ENCODE data around the gene RNFT1. TPM values are rescaled to one million over a fixed set of nuclear protein-coding genes. Genes with fewer than 3 reads are reported as not detected.

RNFT1 gene
- total RNA-seq, 2 donors from 2014 or later: 16.8 to 24.7 TPM

GRCh38 chr17:59916446-59916845, 48.1 kb downstream of the RNFT1 start:
- H3K27me3 ChIP-seq (replicated peaks; ENCODE audit: insufficient read depth): no peaks in the 10 kb centered on the region
- H3K4me3 ChIP-seq: no peak overlapping the region
- no peak for TF ChIP-seq CTCF (IDR thresholded peaks at IDR 0.05)
- TF ChIP-seq POLR2A (IDR thresholded peaks at IDR 0.05): no peak
- no peak for TF ChIP-seq POLR2AphosphoS5 (IDR thresholded peaks at IDR 0.05)
- intact Hi-C loops (cut with DNase I): no loop called here
- H3K9me3 ChIP-seq: no peaks in the 10 kb centered on the region
- no peaks in the 10 kb centered on the region for H3K4me1 ChIP-seq (replicated peaks)
- no peak overlapping the region for H3K27ac ChIP-seq
- no peak for DNase-seq (ENCODE audit: low spot score)
- peaks cover 0 to 4% of the 10 kb centered on the region in 2 donors for H3K36me3 ChIP-seq

- Histone ChIP-seq H3K27me3 (replicated peaks; ENCODE audit: insufficient read depth) (no peaks in the 10 kb centered on the region), H3K36me3 (peaks cover 0 to 4% of the 10 kb centered on the region in 2 donors), H3K9me3 (no peaks in the 10 kb centered on the region), H3K27ac (no peak overlapping the region), H3K4me3 (no peak overlapping the region), H3K4me1 (replicated peaks) (no peaks in the 10 kb centered on the region)
- intact Hi-C loops (cut with DNase I): no loop called here
- WGBS: 65% methylated on average over 1 of the region's 1 CpG
- no peak for DNase-seq (ENCODE audit: low spot score)
- TF ChIP-seq CTCF (IDR thresholded peaks at IDR 0.05) (peak; percentile 15 to 78 (median 70)), POLR2AphosphoS5 (IDR thresholded peaks at IDR 0.05) (no peak)
These were observed 50.2 kb downstream of the RNFT1 start for GRCh38 chr17:59914274-59914854.

- 87% methylated on average over 3 of the region's 3 CpGs for WGBS
- intact Hi-C loops (cut with DNase I): no loop called here
- DNase-seq (ENCODE audit: low spot score): no peak
- H3K4me1 ChIP-seq (replicated peaks): no peaks in the 10 kb centered on the region
- H3K9me3 ChIP-seq: no peaks in the 10 kb centered on the region
- TF ChIP-seq POLR2A (IDR thresholded peaks at IDR 0.05) (no peak), CTCF (IDR thresholded peaks at IDR 0.05) (no peak), POLR2AphosphoS5 (IDR thresholded peaks at IDR 0.05) (no peak)
- no peaks in the 10 kb centered on the region for H3K36me3 ChIP-seq
- no peak overlapping the region for H3K4me3 ChIP-seq
- H3K27ac ChIP-seq: no peak overlapping the region
- no peaks in the 10 kb centered on the region for H3K27me3 ChIP-seq (replicated peaks; ENCODE audit: insufficient read depth)
These were observed 57.1 kb downstream of the RNFT1 start for GRCh38 chr17:59907467-59907866.

GRCh38 chr17:59903455-59903854, 61.1 kb downstream of the RNFT1 start:
- no peaks in the 10 kb centered on the region for H3K27me3 ChIP-seq (replicated peaks; ENCODE audit: insufficient read depth)
- H3K27ac ChIP-seq: no peak overlapping the region
- intact Hi-C loops (cut with DNase I): no loop called here
- 83% methylated on average over 2 of the region's 2 CpGs for WGBS
- no peaks in the 10 kb centered on the region for H3K4me1 ChIP-seq (replicated peaks)
- no peak for DNase-seq (ENCODE audit: low spot score)
- H3K36me3 ChIP-seq: no peaks in the 10 kb centered on the region
- TF ChIP-seq POLR2AphosphoS5 (IDR thresholded peaks at IDR 0.05): no peak
- TF ChIP-seq POLR2A (IDR thresholded peaks at IDR 0.05): no peak
- no peak for TF ChIP-seq CTCF (IDR thresholded peaks at IDR 0.05)
- no peaks in the 10 kb centered on the region for H3K9me3 ChIP-seq
- no peak overlapping the region for H3K4me3 ChIP-seq

Small RNAs within 50 kb of the gene (small RNA-seq; reads per million reads assigned to genes)
- 0 reads per million in 2 donors for gene RPS29P21

Other genes starting within 250 kb of the RNFT1 start
- 10 to 100 TPM; 13.3 to 22.5 TPM for gene TUBD1, start 71.8 kb downstream of the RNFT1 start, total RNA-seq
- gene RPS6KB1, start 71.6 kb downstream of the RNFT1 start, total RNA-seq: 10 to 100 TPM; 28.2 to 38.1 TPM
- gene HEATR6, start 114.2 kb upstream of the RNFT1 start, total RNA-seq: 10 to 100 TPM; 32.8 to 35.5 TPM
- 1 to 10 TPM in 1 of 2 donors, under 1 TPM in 1; 0.96 to 4.7 TPM for gene CA4, start 185.2 kb upstream of the RNFT1 start, total RNA-seq

Data from prostate gland (tissue), 2 donors.